HG03354 (cell line): ENCODE measurements around the gene SPG11.
"Not testable (repeated sequence)": the region's sequence is repeated elsewhere in the genome, so short reads cannot be mapped to it uniquely, and the experiment has no call there.

ENCODE experiments used
- ATAC-seq: cut with Tn5 transposase; IDR thresholded peaks from one replicate; pipeline ENCODE4 v1.9.1; 2021; ENCODE audit warnings: mild to moderate bottlenecking; ENCODE audit not compliant: unreplicated experiment, poor library complexity, severe bottlenecking

SPG11 gene

GRCh38 chr15:44535523-44536301 lies 127.8 kb downstream of the SPG11 start:
- ATAC-seq: no peak

- no peak for ATAC-seq
These were observed 128.4 kb downstream of the SPG11 start for GRCh38 chr15:44535092-44535491.

- no peak for ATAC-seq
These were observed 130.8 kb downstream of the SPG11 start for GRCh38 chr15:44532689-44533088.

- not testable (repeated sequence) for ATAC-seq
These were observed 131.2 kb downstream of the SPG11 start for GRCh38 chr15:44532275-44532674.

- ATAC-seq: no peak
These were observed 132.8 kb downstream of the SPG11 start for GRCh38 chr15:44530653-44531052.

- no peak for ATAC-seq
These were observed 133.4 kb downstream of the SPG11 start for GRCh38 chr15:44529864-44530604.

- no peak for ATAC-seq
These were observed 136.2 kb downstream of the SPG11 start for GRCh38 chr15:44527241-44527640.

- no peak for ATAC-seq
These were observed 138.4 kb downstream of the SPG11 start for GRCh38 chr15:44525018-44525417.

GRCh38 chr15:44519537-44519936 lies 143.9 kb downstream of the SPG11 start:
- no peak for ATAC-seq

GRCh38 chr15:44516436-44516835 lies 147.0 kb downstream of the SPG11 start:
- ATAC-seq: no peak
